HG03135 (cell line): ENCODE data around the gene ADAMTS9.
A peak's percentile ranks its signal among the peaks of the same experiment; 100 is the strongest.

Experiments
- ATAC-seq: cut with Tn5 transposase; IDR thresholded peaks from one replicate; pipeline ENCODE4 v1.9.1; 2021; ENCODE audit warnings: mild to moderate bottlenecking, moderate library complexity; ENCODE audit not compliant: unreplicated experiment

The ADAMTS9 gene

DNA sequence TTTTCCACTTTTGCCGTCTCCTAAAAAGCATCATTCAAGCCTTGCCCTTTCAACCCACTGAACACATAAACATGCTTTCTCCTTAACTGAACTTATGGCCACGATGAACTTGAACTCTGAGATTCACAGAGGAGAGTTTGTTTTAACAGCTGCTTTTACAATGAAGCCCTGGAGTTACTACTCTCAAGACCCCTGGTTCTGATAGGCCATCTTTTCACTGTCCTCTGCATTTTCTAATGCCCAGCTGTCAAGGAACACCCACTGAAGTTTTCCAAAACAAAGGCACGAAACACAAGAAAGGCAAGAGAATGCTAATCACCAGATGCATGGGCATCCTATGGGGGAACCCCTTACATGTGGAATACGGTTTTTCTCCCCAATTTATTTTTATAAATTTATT lies 100.8 kb downstream of the ADAMTS9 start:
- ATAC-seq = no peak

DNA sequence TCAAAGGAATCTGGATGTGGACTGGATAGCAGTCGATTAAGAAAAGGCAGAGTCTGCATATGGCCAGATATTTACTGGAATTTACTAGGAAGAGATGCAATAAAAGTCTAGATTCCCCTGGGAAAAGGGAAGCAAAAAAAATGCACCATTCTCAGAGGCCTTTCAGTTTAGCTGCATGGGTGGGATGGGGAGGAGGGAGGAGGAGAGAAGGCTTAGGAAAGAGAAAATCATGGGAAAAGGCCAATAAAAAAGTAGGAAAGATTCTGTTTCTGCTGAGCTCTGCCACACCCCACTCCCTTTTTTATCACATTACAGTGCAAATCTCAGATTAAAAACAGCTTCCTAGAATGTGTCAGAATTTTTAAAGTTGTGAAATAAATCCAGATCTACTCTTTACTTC lies 103.6 kb downstream of the ADAMTS9 start:
- no peak for ATAC-seq

DNA sequence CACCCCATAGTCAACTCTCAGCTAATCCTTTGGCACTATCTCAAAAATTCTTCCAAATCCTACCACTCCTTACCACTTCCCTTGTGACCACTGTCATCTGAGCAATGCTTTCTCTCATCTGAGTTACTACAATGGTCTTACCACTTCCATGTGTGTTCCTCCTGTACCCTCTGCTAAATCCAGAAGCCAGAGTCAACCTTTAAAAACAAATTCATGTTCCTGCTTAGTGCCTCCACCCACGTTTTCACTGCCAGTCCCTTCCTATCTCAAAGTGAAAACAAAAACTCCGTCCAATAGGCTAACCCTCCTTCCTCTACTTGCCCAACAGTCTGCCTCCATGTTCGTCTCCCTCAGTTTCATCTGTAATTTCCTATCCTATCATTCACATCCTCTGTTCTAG lies 109.0 kb downstream of the ADAMTS9 start:
- no peak for ATAC-seq

- ATAC-seq = no peak
These were observed 109.6 kb downstream of the ADAMTS9 start for GRCh38 chr3:64578062-64578770.

DNA sequence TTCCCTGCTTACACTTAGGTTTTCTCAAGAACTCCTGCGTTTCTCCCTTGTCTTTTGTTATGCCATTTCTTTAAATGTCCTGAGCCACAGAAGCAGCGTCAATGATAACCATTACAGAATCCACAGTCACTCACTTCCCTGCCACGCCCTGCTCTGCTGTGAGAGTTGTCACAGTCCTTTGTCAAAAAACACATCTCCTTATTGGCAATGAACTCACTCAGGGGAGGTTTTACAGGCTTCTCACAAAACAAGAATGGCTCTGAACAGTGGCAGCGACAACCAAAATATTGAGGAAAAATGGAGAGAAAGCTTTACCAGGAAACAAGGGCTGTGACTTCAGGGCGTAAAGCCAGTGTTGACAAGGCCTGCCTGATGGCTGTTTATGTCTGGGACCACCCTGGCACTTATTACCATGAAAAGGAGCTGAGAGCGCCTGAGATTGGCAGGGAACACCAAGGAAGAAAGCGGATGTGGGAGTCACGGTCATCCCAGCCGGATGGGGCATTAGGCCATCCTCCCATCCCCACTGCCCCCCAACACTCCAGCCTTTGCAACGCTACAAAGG lies 111.5 kb downstream of the ADAMTS9 start:
- ATAC-seq = no peak

DNA sequence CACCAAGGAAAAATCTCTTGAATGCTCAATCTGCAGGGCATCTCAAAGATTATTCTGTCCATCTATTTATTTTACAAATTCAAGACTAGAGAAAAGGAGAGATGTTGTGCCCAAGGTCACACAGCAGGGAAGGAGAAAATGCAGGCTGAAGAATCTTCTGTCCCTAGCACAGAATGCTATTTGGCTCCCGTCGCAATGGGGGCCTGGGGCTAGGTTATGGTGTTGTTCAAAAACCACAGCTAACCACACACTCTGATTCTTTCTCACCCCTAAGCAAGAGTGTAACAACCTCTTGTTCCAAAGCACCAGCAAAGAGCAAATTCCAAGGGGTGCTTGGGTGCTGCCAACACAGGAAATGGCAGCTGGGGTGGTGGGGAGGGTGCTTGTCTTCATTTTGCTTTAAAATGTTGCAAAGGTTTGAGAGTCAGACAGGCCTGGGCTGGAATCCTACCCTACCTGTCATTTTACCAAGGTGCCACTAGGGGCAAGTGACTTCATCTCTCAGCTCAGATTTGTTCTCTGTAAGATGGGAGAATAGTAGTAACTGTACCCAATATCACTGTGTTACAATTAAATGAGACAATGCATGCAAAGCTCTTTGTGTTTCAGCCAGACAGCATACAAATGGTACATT lies 112.5 kb downstream of the ADAMTS9 start:
- peak; percentile 89 for ATAC-seq

DNA sequence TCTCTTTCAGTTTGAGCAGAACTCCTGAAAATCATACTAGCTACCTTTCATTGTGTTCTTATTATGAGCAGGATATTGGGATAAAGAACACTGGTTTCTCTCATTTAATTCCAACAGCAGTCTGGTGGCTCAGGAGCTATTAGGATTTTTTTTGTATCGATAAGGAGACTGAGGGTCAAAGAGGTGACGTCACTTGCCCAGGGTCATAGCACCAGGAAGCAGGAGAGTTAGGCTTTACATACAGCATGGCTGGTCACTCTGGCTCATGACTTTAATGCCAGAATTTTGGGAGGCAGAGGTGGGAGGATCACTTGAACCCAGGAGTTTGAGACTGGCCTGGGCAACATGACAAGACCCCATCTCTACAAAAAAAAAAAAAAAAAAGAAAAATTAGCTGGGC lies 113.6 kb downstream of the ADAMTS9 start:
- no peak for ATAC-seq

- no peak for ATAC-seq
These were observed 115.8 kb downstream of the ADAMTS9 start for GRCh38 chr3:64571982-64572381.

DNA sequence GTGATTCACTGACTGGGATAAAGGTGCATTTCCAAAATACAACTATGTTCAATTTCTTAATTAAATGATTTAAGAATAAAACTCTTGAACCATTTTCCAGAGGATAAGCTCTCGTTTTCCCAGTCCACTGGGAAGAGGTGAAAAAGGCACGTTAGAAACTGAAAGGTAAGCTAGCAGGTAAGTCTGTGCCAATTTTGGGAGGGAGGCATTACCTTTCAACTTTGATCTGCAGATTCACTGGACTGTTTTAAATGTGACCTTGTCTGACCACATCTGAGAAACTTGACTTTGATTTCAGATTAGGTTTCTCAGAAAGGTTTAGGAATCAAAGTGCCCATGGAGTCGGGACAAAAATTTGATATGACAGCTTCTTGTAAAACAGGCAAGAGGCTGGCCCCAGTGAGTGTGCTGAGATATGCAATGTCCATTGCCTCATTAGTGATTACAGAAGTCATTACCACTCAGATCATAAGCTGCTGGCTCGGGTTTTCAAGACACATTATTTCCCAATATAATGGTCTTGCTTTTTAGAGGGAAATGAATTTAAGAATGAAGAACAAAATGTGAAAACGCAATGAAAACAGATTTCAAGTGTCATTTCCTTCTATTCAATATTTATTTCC lies 118.8 kb downstream of the ADAMTS9 start:
- ATAC-seq = no peak

DNA sequence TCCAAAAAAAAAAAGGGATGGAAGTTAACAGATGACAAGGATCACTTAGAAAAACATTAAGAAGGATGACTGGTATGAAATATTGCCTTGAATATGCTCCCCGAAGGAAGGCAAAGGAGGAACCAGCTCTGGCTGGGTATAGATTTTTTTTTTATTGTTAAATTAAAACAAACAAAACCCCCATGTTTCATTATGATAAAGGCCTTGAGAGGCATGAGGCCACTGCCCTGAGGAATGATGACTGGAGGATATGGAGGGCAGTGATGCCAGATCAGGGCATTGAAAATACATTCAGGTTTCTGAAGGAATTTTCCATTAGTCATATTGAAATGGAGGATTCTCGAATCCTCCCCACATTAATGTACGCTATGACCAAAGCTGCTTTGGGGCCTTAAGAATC lies 120.9 kb downstream of the ADAMTS9 start:
- no peak for ATAC-seq

- ATAC-seq = no peak
These were observed 124.0 kb downstream of the ADAMTS9 start for GRCh38 chr3:64563751-64564150.

DNA sequence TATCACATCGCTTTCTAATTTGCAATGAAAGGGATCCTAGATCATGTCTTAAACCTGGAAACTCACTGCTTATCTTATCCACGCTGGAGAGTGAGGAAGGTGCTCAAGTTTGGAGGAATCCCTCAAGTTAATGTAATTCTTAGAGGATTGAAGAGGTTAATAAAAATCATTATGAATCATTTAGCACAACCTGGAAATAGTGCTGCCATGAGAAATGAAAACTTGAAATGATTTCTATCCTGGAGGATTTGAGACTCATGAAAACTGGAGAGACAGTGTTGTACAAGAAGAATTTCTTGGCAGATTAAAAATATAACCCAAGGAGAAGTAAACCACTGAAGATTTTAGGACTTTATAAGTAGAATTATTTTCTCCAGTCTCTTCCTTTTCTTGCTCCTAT lies 125.9 kb downstream of the ADAMTS9 start:
- ATAC-seq = no peak

- no peak for ATAC-seq
These were observed 126.4 kb downstream of the ADAMTS9 start for GRCh38 chr3:64561325-64561843.

DNA sequence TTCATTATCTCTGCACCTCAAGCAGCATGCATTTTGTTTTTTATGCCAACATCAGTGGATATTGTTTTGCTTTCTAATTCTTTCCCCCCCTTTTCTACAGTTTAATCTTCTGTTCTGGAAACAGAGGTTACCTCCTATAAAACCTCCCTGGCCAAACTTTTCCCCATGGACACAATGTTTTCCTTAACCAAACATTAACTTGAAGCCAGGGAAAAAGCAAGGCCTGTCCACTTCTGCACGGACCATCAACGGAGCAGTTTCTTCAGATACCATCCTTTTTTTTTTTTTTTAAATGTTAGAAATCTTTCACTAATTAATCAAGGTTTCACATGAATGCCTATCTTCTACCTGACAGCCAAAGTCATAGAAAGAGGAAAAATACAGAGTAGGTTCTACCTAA lies 127.0 kb downstream of the ADAMTS9 start:
- ATAC-seq = no peak

GRCh38 chr3:64559588-64559987 lies 128.2 kb downstream of the ADAMTS9 start:
- no peak for ATAC-seq

- ATAC-seq = no peak
These were observed 131.8 kb downstream of the ADAMTS9 start for GRCh38 chr3:64556046-64556445.

- ATAC-seq = no peak
These were observed 132.4 kb downstream of the ADAMTS9 start for GRCh38 chr3:64555351-64555750.

- ATAC-seq = no peak
These were observed 133.5 kb downstream of the ADAMTS9 start for GRCh38 chr3:64554096-64554920.

- no peak for ATAC-seq
These were observed 134.8 kb downstream of the ADAMTS9 start for GRCh38 chr3:64552966-64553365.

DNA sequence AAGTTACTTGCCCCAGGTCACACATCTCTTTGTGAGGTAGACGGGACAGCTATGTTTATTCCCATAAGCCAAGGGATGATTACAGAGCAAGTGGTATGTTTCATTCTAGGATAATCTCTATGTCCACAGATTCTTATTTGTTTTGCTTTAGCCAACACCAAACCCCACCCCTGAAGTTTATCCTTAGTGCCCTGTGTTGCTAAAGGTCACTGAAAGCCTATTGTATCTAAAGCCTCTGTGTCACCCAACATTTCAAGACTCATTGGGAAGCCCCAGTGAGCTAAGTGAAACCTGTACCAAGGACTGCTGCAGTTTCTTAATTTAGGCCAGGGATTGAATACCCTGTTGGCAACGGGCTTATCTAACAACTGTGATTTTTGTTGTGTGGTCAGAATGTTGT lies 135.6 kb downstream of the ADAMTS9 start:
- ATAC-seq = no peak

DNA sequence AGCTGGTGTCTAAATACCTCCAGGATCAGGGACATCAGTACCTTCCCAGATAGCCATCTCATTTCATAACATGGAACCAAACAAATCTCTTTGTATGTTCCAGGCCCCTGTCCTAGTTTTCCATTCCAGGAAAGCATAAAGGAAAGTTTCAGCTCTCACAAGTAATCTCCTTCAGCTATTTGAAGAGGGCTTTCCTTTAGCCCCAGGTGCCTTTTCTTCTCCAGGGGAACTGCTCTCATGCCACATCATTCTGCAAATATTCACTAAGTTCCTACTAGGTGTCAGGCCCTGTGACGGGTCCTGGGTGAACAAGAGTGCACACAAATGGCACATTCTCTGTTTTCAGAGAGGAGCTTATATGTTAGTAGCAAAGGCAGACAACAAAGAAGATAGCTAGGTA lies 136.1 kb downstream of the ADAMTS9 start:
- ATAC-seq = no peak
